ENCODE measurements around the gene TEKT3.

The TEKT3 gene

GRCh38 chr17:15290605-15291004, 50.8 kb downstream of the TEKT3 start:
- no peak for DNase-seq

GRCh38 chr17:15289285-15290183, 51.9 kb downstream of the TEKT3 start:
- no peak for DNase-seq

GRCh38 chr17:15288859-15289258, 52.5 kb downstream of the TEKT3 start:
- DNase-seq = no peak

DNA sequence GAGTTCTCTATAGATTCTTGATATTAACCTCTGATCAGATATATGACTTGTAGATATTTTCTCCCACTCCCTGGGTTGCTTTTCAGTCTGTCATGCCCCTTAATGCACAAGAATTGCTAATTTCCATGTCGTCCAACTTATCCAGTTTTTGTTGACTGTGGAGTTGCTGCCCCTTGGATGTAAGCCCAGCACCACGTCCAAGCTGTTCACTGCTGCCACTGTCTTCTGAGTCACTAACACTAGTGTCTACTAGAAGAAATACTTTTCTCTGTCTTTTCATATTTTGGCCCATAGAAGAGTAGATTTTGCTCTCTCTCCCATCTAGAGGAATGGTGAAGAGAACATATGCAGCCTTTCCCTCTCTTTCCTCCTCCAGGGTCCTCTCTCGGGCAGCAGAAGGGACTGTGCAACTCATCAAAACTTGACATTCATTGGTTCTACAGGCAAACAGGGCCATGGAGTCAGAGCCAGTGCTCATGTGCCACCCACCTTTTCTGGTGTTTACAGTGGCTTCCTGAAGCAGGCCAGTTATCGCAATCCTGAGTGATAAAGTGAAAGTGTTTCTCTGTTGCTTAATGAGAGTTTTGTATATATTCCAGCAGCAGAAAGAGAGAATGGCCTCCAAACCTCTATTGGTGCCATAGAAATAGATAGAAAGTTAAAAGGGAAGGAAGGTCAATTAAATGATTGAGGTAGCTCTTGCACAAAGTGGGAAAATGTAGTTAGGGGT, 53.7 kb downstream of the TEKT3 start:
- DNase-seq = no peak

- no peak for DNase-seq
Measured at GRCh38 chr17:15285466-15285865, 55.9 kb downstream of the TEKT3 start.

- no peak for DNase-seq
Measured at GRCh38 chr17:15284537-15284936, 56.9 kb downstream of the TEKT3 start.

DNA sequence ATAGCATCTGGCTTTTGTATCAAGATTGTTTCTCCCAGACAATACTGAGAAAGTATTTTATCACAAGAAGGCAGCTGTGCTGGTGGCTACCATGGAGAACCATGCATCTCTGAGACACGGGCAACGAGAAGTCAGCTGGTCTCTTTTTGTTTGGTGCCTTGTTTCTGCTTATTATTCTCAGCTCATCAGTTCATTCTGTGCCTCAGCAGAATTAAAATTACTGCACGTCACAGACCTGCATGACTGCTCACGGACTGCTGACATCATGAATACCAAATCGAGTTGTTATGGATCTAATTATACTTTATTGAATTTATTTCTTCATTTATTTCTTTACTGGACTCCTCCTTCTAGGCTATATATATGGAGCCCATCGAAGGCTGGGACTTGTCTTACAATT, 57.3 kb downstream of the TEKT3 start:
- DNase-seq = no peak

DNA sequence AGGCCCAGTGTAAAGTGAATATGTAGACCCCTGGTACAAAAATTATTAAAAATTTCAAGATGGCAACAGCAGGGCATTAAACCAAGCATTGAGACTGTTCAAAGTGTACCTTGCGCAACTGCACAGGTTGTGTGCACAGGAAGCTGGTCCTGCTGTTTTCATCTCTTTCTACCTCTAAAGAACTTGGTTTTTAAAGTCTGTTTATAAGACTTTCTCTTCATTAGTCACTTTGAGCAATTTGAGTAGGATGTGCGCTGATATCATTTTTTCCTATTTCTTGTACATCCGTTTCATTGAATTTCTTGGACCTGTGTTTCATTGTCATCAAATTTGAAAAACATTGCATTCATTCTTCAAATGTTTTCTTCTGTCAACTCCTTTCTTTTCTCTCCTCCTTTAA, 59.5 kb downstream of the TEKT3 start:
- DNase-seq = no peak

DNA sequence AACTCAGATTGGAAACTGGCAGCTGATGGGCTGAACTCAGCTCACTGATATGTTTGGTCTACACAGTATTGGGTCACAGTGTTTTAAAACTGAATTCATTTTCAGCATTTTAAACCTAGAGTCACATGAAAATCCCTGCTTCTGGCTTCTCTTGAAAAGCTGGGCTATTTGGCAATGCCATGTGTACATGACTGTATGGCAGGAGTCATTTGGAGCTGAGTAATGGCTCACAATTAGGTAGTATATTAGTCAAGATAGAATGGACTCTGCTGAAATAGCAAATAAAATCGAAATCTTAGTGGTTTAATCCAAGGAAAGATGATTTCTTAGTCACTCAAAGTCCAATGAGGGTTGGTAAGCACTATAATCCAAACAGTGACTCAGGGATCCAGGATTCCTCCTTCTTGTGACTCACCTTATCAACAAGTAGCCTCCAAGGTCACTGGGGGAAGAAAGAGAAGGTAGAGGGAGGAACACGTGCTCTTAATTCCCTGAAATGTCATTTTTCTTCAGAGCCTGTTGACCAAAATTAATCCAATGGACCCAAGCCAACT, 62.4 kb downstream of the TEKT3 start:
- DNase-seq = no peak

- no peak for DNase-seq
Measured at GRCh38 chr17:15278380-15278779, 63.0 kb downstream of the TEKT3 start.

DNA sequence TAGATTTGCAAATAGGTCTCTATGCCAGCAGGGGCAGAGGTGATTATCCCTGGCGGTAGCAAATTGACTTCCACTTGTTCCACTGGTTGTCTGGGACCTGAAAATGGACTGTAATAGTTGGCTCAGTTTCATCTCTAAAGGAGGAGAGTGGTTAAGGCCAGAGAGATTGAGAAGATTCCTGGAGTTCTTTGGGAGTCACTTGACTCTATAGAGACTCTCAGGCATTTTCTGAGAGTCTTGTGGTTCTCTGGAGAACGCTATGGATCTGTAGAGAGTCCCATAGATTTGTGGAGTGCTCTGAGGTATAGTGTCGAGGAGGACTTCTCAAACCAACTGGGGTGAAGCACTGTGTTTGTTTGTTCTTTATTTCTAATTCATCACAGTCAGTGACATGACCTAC, 67.4 kb downstream of the TEKT3 start:
- DNase-seq = no peak

DNA sequence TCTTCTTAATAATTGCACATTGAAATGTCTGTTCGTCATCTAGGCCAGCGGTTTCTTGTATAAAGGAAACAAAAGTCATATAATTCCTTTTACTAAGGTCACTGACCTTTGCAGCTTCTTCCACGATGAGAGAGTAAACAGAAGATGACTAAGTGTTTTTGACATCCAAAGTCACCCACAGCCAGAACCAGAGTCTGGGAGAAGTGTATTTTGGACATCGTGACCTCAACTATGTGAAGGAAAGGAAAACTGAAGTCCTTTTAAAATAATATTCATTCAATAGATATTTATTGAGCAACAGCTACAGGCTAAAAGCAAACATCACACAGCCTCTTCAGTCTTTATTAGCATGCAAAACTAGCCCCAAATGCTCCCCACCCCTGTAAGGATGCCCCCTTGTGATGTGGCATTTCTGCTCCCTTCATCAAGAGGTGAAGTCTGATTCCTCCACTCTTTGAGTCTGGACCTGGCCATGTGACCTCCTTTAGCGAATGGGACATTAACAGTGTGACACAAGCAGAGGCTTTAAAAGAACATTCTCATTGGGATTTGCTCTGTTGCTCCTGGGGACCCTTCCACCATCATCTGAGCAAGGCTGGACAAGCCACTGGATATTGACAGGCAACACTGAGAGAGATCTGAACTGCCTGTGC, 68.1 kb downstream of the TEKT3 start:
- no peak for DNase-seq

GRCh38 chr17:15271741-15272140, 69.7 kb downstream of the TEKT3 start:
- no peak for DNase-seq

DNA sequence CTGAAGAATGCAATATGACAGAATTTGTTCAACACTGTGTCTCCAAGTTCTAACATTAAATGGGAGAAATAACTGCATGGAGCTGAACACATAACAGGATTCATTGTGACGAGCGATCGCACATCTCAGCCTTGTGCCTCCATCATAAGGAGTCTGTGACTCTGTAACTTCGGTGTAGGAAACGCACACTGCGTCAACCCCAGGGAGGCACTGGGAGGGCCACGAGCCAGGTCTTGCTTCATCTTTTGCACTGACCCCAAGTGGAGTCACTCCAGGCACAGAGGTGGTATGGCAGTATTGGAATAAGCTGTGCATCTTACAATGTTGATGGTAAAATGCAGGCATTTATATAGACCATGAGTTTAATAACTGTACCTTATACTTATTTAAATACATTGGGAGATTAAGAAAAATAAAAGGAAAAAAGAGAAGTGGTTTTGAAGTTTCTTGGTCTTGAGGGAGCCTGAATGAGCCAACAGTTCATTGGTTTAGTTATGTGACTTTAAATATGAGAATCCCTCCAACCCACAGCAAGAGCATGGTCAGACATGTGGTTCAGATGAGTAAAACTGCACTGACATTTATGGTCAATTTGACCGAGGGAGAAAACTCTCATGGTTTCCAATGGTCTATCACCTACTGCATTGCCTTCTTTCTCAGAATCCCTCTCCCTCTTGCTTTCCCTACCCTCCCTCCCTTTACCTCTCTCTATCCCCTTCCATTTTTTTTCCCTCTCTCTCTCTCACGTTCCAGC, 70.6 kb downstream of the TEKT3 start:
- no peak for DNase-seq

GRCh38 chr17:15269780-15270089, 71.7 kb downstream of the TEKT3 start:
- DNase-seq = no peak

GRCh38 chr17:15269087-15269779, 72.2 kb downstream of the TEKT3 start:
- DNase-seq = no peak

- no peak for DNase-seq
Measured at GRCh38 chr17:15268461-15268860, 72.9 kb downstream of the TEKT3 start.

DNA sequence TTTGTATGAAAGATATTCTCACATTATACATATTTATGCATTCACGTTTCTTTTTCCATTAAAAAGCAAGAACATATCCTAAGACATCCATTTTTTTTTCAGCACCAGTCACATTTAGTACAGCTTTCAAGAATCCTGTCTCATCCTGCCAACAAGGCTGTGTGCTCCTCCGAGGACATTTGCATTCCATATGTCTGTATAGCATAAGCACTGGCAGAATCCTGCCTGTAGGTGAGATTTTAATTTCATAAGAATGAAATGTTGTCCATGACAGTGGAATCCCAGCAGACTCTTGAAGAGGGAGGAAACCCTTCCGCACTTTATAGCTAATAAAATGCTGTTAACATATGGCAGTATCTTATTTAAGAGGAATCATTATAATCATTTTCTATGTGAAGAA, 73.4 kb downstream of the TEKT3 start:
- no peak for DNase-seq

- DNase-seq = no peak
Measured at GRCh38 chr17:15266325-15267125, 74.9 kb downstream of the TEKT3 start.

GRCh38 chr17:15265131-15265530, 76.3 kb downstream of the TEKT3 start, which contains the start of gene PMP22:
Gene PMP22 (minus strand): TSS chr17:15265326. CDS start chr17:15260727, 4,599 bp downstream.
- no peak for DNase-seq

GRCh38 chr17:15264542-15264941, 76.9 kb downstream of the TEKT3 start:
- DNase-seq = no peak

Data from T-helper 2 cell (primary cell).